H1 (cell line): ENCODE data around the gene WASF1. TPM values are rescaled to one million over a fixed set of nuclear protein-coding genes. Genes with fewer than 3 reads are reported as not detected.

ENCODE experiments used
- CTCF ChIA-PET: fragments of 300-600 bp; sonication (Branson Sonifier 250); formaldehyde crosslinking; loops from one replicate; lab custom pipeline; 2021; ENCODE audit not compliant: partially characterized antibody; lab: Charles Lee
- POLR2A ChIA-PET: fragments of 300-600 bp; sonication (Branson Sonifier 250); formaldehyde crosslinking; loops from one replicate; lab custom pipeline; 2021; ENCODE audit warnings: inconsistent platforms; ENCODE audit not compliant: partially characterized antibody; lab: Charles Lee
- DNase-seq, 2 experiments: peaks; one replicate each; pipeline versions ENCODE4 v3.0.0 to v3.0.0-alpha.2; 2010 to 2022; ENCODE audit warnings: low spot score in 2 of 2, low read depth in 1 of 2, mixed read lengths in 1 of 2
- FAIRE-seq: peaks from 2 replicates; lab custom pipeline; 2011; peaks lifted over from hg19 to GRCh38; lab: Jason Lieb, UNC
- H2AFZ ChIP-seq: 2 replicates; pipeline ENCODE4 v1.8.1; 2012; ENCODE audit warnings: low read length, inconsistent platforms
- H2AK5ac ChIP-seq: 2 replicates; pipeline ENCODE4 v1.6.1; 2013; ENCODE audit warnings: low read depth, low read length
- H2BK120ac ChIP-seq: replicated peaks from 2 replicates; pipeline ENCODE3; 2013; ENCODE audit warnings: low read depth, low read length, inconsistent platforms
- H2BK12ac ChIP-seq: 2 replicates; pipeline ENCODE4 v1.6.1; 2013; ENCODE audit warnings: low read depth, low read length
- H2BK15ac ChIP-seq: 2 replicates; pipeline ENCODE4 v1.6.1; 2013; ENCODE audit warnings: low read length
- H2BK20ac ChIP-seq: 2 replicates; pipeline ENCODE4 v1.6.1; 2013; ENCODE audit warnings: low read length
- H2BK5ac ChIP-seq: 2 replicates; pipeline ENCODE4 v1.6.1; 2013; ENCODE audit warnings: low read depth, low read length
- H3K14ac ChIP-seq: 2 replicates; pipeline ENCODE4 v1.6.1; 2013; ENCODE audit warnings: inconsistent platforms; ENCODE audit not compliant: insufficient read length
- H3K18ac ChIP-seq: 2 replicates; pipeline ENCODE4 v1.6.1; 2013; ENCODE audit warnings: low read length; ENCODE audit errors: extremely low read depth
- H3K23ac ChIP-seq: 2 replicates; pipeline ENCODE4 v1.6.1; 2013; ENCODE audit warnings: inconsistent platforms; ENCODE audit not compliant: insufficient read length
- H3K23me2 ChIP-seq: 2 replicates; pipeline ENCODE4 v1.6.1; 2013; ENCODE audit warnings: low read depth, low read length
- H3K27ac ChIP-seq: 2 replicates; pipeline ENCODE4 v1.6.1; 2011; ENCODE audit warnings: low read depth, low read length, inconsistent platforms
- H3K27me3 ChIP-seq, 4 experiments: replicated peaks in 1 of 4; 1 replicate in 1 of 4; 2 replicates in 3 of 4; pipeline versions ENCODE4 v1.6.1 to v1.8.1; 2011 to 2013; ENCODE audit warnings: low read length in 3 of 4, mild to moderate bottlenecking in 3 of 4, inconsistent platforms in 2 of 4, mixed read lengths in 2 of 4, moderate library complexity in 1 of 4; ENCODE audit not compliant: control insufficient read depth in 3 of 4, insufficient read depth in 3 of 4; ENCODE audit errors: extremely low read depth in 1 of 4
- H3K36me3 ChIP-seq, 4 experiments: 2 replicates each; pipeline versions ENCODE4 v1.6.1 to v1.8.1; 2011 to 2013; ENCODE audit warnings: mild to moderate bottlenecking in 4 of 4, low read length in 3 of 4, moderate library complexity in 2 of 4, control low read depth in 1 of 4, inconsistent platforms in 1 of 4; ENCODE audit not compliant: insufficient read depth in 4 of 4, control insufficient read depth in 2 of 4
- H3K4ac ChIP-seq: replicated peaks from 2 replicates; pipeline ENCODE3; 2013; ENCODE audit warnings: low read length, low read depth, mixed read lengths, inconsistent platforms; ENCODE audit not compliant: insufficient read length
- H3K4me1 ChIP-seq, 4 experiments: replicated peaks in 1 of 4; 1 replicate in 1 of 4; 2 replicates in 3 of 4; pipeline versions ENCODE4 v1.6.1 to v1.8.1; 2011 to 2013; ENCODE audit warnings: low read length in 3 of 4, inconsistent platforms in 2 of 4, mixed read lengths in 1 of 4; ENCODE audit not compliant: insufficient read depth in 4 of 4, control insufficient read depth in 3 of 4
- H3K4me2 ChIP-seq, 2 experiments: 2 replicates each; pipeline versions ENCODE4 v1.6.1 to v1.8.1; 2011 to 2013; ENCODE audit warnings: low read depth in 2 of 2, low read length in 2 of 2, control low read depth in 1 of 2, inconsistent platforms in 1 of 2, mild to moderate bottlenecking in 1 of 2; ENCODE audit not compliant: insufficient read depth in 1 of 2
- H3K4me3 ChIP-seq, 4 experiments: fragments of 200-600, 300-600 bp in 1 of 4; sonication (generic), shearing (Covaris generic), sonication (Bioruptor Twin) in 1 of 4; 2 replicates each; pipeline versions ENCODE4 v1.5.1 to v1.8.1; 2011 to 2016; ENCODE audit warnings: low read length in 4 of 4, low read depth in 3 of 4, control low read depth in 2 of 4, inconsistent platforms in 2 of 4, mild to moderate bottlenecking in 2 of 4, mixed read lengths in 1 of 4, moderate library complexity in 1 of 4; ENCODE audit not compliant: insufficient read depth in 2 of 4; ENCODE audit errors: extremely low read depth in 1 of 4
- H3K56ac ChIP-seq: replicated peaks from 2 replicates; pipeline ENCODE3; 2013; ENCODE audit warnings: low read depth, mild to moderate bottlenecking, mixed read lengths, low read length, inconsistent platforms; ENCODE audit not compliant: insufficient read length
- H3K79me1 ChIP-seq: 2 replicates; pipeline ENCODE4 v1.6.1; 2013; ENCODE audit warnings: low read depth, low read length, control low read depth
- H3K79me2 ChIP-seq, 2 experiments: 2 replicates each; pipeline versions ENCODE4 v1.6.1 to v1.8.1; 2012 to 2013; ENCODE audit warnings: low read length in 2 of 2, mild to moderate bottlenecking in 2 of 2, inconsistent platforms in 1 of 2; ENCODE audit not compliant: insufficient read depth in 2 of 2, control insufficient read depth in 1 of 2
- H3K9ac ChIP-seq, 4 experiments: replicated peaks in 1 of 4; 1 replicate in 1 of 4; 2 replicates in 3 of 4; pipeline versions ENCODE4 v1.6.1 to v1.8.1; 2011 to 2013; ENCODE audit warnings: low read depth in 3 of 4, low read length in 3 of 4, control low read depth in 2 of 4, mild to moderate bottlenecking in 2 of 4, moderate library complexity in 2 of 4, inconsistent platforms in 1 of 4; ENCODE audit errors: extremely low read depth in 1 of 4
- H3K9me3 ChIP-seq, 2 experiments: 2 replicates each; pipeline versions ENCODE4 v1.6.1 to v1.8.1; 2012 to 2013; ENCODE audit warnings: mild to moderate bottlenecking in 2 of 2, moderate library complexity in 2 of 2, control low read depth in 1 of 2, inconsistent platforms in 1 of 2, low read depth in 1 of 2, low read length in 1 of 2, mixed read lengths in 1 of 2; ENCODE audit not compliant: insufficient read depth in 2 of 2
- H4K20me1 ChIP-seq, 2 experiments: replicated peaks in 1 of 2; 2 replicates each; pipeline versions ENCODE3 to v1.8.1; 2011 to 2013; ENCODE audit warnings: inconsistent platforms in 2 of 2, low read length in 2 of 2, mild to moderate bottlenecking in 1 of 2; ENCODE audit not compliant: insufficient read depth in 2 of 2, control insufficient read depth in 1 of 2
- H4K5ac ChIP-seq: 2 replicates; pipeline ENCODE4 v1.6.1; 2013; ENCODE audit warnings: low read length, low read depth, mixed read lengths, inconsistent platforms; ENCODE audit not compliant: insufficient read length
- H4K8ac ChIP-seq: 2 replicates; pipeline ENCODE4 v1.8.0; 2013; ENCODE audit warnings: mild to moderate bottlenecking, moderate library complexity, low read length, inconsistent platforms; ENCODE audit not compliant: insufficient read depth; ENCODE audit errors: extremely low read depth
- H4K91ac ChIP-seq: replicated peaks from 2 replicates; pipeline ENCODE3; 2013; ENCODE audit warnings: low read length, mixed read lengths, inconsistent platforms; ENCODE audit not compliant: insufficient read length
- E2F6 ChIP-seq: IDR thresholded peaks from 2 replicates; pipeline ENCODE4 v1.6.1; 2012; ENCODE audit warnings: inconsistent platforms
- EGR1 ChIP-seq: IDR thresholded peaks from 2 replicates; pipeline ENCODE4 v1.6.1; 2011; ENCODE audit warnings: low read depth, low read length, borderline replicate concordance
- JUND ChIP-seq: IDR thresholded peaks from 2 replicates; pipeline ENCODE4 v1.6.1; 2011; ENCODE audit warnings: mild to moderate bottlenecking, improper control_type of control experiment, low read length
- RFX5 ChIP-seq: IDR thresholded peaks from 2 replicates; pipeline ENCODE4 v1.6.1; 2011; ENCODE audit warnings: low read depth, low read length, improper control_type of control experiment, borderline replicate concordance
- RNF2 ChIP-seq: fragments of 200-900, 300-1000 bp; sonication (generic); IDR thresholded peaks from 2 replicates; pipeline ENCODE4 v1.7.1; 2016; ENCODE audit warnings: borderline replicate concordance, low read depth, mild to moderate bottlenecking, antibody characterized with exemption, low read length; ENCODE audit not compliant: poor library complexity, severe bottlenecking; ENCODE audit errors: missing control alignments
- SUZ12 ChIP-seq: fragments of 200-600 bp; sonication (generic); IDR thresholded peaks from 2 replicates; pipeline ENCODE4 v1.6.1; 2012; ENCODE audit warnings: mild to moderate bottlenecking, inconsistent platforms, low read length, moderate library complexity, mixed read lengths
- WGBS, 2 experiments: shearing (Covaris generic) in 1 of 2; methylation state at CpG; one replicate each; pipeline versions ENCODE4 v1.1.6 to v1.1.7; 2013 to 2015; ENCODE audit warnings: low lambda C conversion rate in 2 of 2, mixed read lengths in 2 of 2, inconsistent platforms in 1 of 2, low coverage in 1 of 2, missing lambda C conversion rate in 1 of 2; ENCODE audit not compliant: insufficient replicate concordance in 2 of 2, insufficient coverage in 1 of 2, insufficient read length in 1 of 2; ENCODE audit errors: extremely low coverage in 1 of 2, missing lambda C conversion rate in 1 of 2; 5-methylcytosine and 5-hydroxymethylcytosine counted together
- polyA plus RNA-seq, 7 experiments: library from polyadenylated mRNA; depleted of rRNA in 3 of 7; stranded (reverse) in 5 of 7; unstranded in 2 of 7; fragments of >200 nt in 5 of 7; fragments of 200-250 nt in 2 of 7; gene quantifications; 1 replicate in 5 of 7; 2 replicates in 1 of 7; 4 replicates in 1 of 7; pipeline versions ENCODE4 v1.2.1 to v1.2.3, GENCODE V29; 2011 to 2013; ENCODE audit warnings: missing spikeins in 2 of 7, mixed read lengths in 2 of 7
- total RNA-seq: library from RNA; stranded (reverse); fragmentation: NEBNext Ultra II Directional; extraction: Animal tissue kit (Norgen Biotek cat#: 25700); gene quantifications from 2 replicates; pipeline ENCODE4 v1.2.1, GENCODE V29; 2021
- TF ChIP-seq, protein P1 (sequence below): IDR thresholded peaks from 2 replicates; pipeline ENCODE4 v1.6.1; 2012; ENCODE audit warnings: low read length, inconsistent platforms

Gene WASF1
- total and polyA plus RNA-seq, 2 of the 8 experiments (the other 6 are each of a cell fraction or from before 2014, with no cell fraction given), result 37.6 to 39.9 TPM

DNA sequence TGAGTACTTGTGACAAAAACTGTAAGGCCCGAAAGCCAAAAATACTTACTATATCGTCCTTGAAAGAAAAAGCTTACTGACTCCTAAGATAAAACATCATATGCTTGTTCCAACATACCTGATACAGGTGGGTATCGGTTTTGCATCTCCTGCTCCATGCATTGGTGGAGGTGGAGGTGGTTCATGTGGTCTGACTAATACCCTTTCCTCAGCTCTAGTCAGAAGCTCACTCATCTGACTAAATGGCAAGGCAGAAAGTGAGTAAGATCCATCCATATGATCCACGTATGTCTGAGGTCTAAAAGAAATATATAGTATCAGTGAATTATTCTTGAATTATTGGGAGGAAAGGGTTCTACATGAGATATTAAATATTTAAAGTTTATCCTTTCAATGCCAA, 76.2 kb downstream of the WASF1 start:
- FAIRE-seq, result no peak
- no peaks in the 10 kb centered on the region for H3K79me1 ChIP-seq

More for the DNA sequence above, 76.2 kb downstream of the WASF1 start:
- no peak overlapping the region for H3K14ac ChIP-seq
- H3K4ac ChIP-seq, result no peak overlapping the region
- no peak overlapping the region for H3K27ac ChIP-seq
- no peak overlapping the region for H2AFZ ChIP-seq
- H3K23ac ChIP-seq, result no peak overlapping the region
- no peak overlapping the region for H4K8ac ChIP-seq
- H2BK15ac ChIP-seq, result no peak overlapping the region
- no peaks in the 10 kb centered on the region for H3K27me3 ChIP-seq
- H3K4me3 ChIP-seq, result no peak overlapping the region
- TF ChIP-seq RFX5 (no peak), RNF2 (no peak), EGR1 (no peak), SUZ12 (no peak), E2F6 (no peak), JUND (no peak)
- TF ChIP-seq, protein P1, sequence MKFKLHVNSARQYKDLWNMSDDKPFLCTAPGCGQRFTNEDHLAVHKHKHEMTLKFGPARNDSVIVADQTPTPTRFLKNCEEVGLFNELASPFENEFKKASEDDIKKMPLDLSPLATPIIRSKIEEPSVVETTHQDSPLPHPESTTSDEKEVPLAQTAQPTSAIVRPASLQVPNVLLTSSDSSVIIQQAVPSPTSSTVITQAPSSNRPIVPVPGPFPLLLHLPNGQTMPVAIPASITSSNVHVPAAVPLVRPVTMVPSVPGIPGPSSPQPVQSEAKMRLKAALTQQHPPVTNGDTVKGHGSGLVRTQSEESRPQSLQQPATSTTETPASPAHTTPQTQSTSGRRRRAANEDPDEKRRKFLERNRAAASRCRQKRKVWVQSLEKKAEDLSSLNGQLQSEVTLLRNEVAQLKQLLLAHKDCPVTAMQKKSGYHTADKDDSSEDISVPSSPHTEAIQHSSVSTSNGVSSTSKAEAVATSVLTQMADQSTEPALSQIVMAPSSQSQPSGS, result no peak
- 91% methylated on average over 4 of the region's 4 CpGs; no CpG with 5 or more reads in 1 of the 2 experiments for WGBS, 2 experiments
- no peak overlapping the region for H3K56ac ChIP-seq
- H3K18ac ChIP-seq, result no peak overlapping the region
- POLR2A ChIA-PET, result interaction anchor here (1.5 kb wide), 1 partner anchor 13 kb away, joined by 4 read pairs; no protein-coding TSS in a partner anchor
- no peak overlapping the region for H2BK12ac ChIP-seq
- H3K79me2 ChIP-seq, result no peaks in the 10 kb centered on the region
- H4K5ac ChIP-seq, result no peak overlapping the region
- no peak overlapping the region for H4K91ac ChIP-seq
- CTCF ChIA-PET, result interaction anchor here (1.0 kb wide), 1 partner anchor 13 kb away, joined by 4 read pairs; no protein-coding TSS in a partner anchor
- H4K20me1 ChIP-seq, result no peaks in the 10 kb centered on the region
- peaks cover 0 to 31% (median 4%) of the 10 kb centered on the region in 4 experiments; a peak in 4 of 8 replicates for H3K36me3 ChIP-seq
- DNase-seq, result no peak
- no peak overlapping the region for H2AK5ac ChIP-seq
- H3K23me2 ChIP-seq, result no peaks in the 10 kb centered on the region
- H3K4me1 ChIP-seq, result no peaks in the 10 kb centered on the region; a peak in 1 of 7 replicates
- no peak overlapping the region for H2BK20ac ChIP-seq
- no peak overlapping the region for H3K4me2 ChIP-seq
- no peak overlapping the region for H2BK5ac ChIP-seq
- H3K9ac ChIP-seq, result no peak overlapping the region
- H3K9me3 ChIP-seq, result no peaks in the 10 kb centered on the region
- no peak overlapping the region for H2BK120ac ChIP-seq
